HCT116 (cell line): ENCODE results near the gene TMEM132D. TPM values are rescaled to one million over a fixed set of nuclear protein-coding genes. Genes with fewer than 3 reads are reported as not detected.

Experiments
- ATAC-seq: fragments of 200-7000 bp; cut with Tn5 transposase; 2 replicates; pipeline ENCODE4 v1.9.1; 2020; ENCODE audit warnings: mild to moderate bottlenecking, moderate library complexity
- BruUV-seq: library from RNA; stranded (reverse); fragments of 400-500 nt; replicated peaks from 2 replicates; lab custom pipeline; 2021; lab: Mats Ljungman, UMichigan
- CTCF ChIA-PET: fragments of 300-600 bp; sonication (Branson Sonifier 250); formaldehyde crosslinking; loops from one replicate; lab custom pipeline; 2021; ENCODE audit warnings: antibody characterized with exemption; lab: Charles Lee
- POLR2A ChIA-PET: fragments of 300-600, 350-600 bp; sonication (Branson Sonifier 250); formaldehyde crosslinking; loops from one replicate; lab custom pipeline; 2021; ENCODE audit warnings: antibody characterized with exemption; lab: Charles Lee
- RAD21 ChIA-PET, 2 experiments: fragments of 300-600 bp; sonication (Branson Sonifier 250); formaldehyde crosslinking; loops; one replicate each; lab custom pipeline; 2023; ENCODE audit warnings: low total read pairs in 2 of 2; ENCODE audit not compliant: uncharacterized antibody in 2 of 2, unreplicated experiment in 2 of 2, low non-redundant PET in 1 of 2; lab: Charles Lee
- DNase-seq: peaks from one replicate; pipeline ENCODE4 v3.0.0-alpha.2; 2010; ENCODE audit warnings: low read depth, low spot score
- H2AFZ ChIP-seq: fragments of 200-600 bp; shearing (Covaris generic), sonication (generic); 2 replicates; pipeline ENCODE4 v1.6.1; 2017; ENCODE audit warnings: low read depth, mixed run types, mixed read lengths, antibody characterized with exemption, low read length; ENCODE audit not compliant: poor library complexity, severe bottlenecking
- H3K27ac ChIP-seq: 2 replicates; pipeline ENCODE4 v1.5.1; 2012; ENCODE audit warnings: low read depth, low read length
- H3K27me3 ChIP-seq: fragments of 200-600 bp; sonication (generic); 2 replicates; pipeline ENCODE4 v1.6.1; 2016; ENCODE audit warnings: mixed run types, low read length, mixed read lengths; ENCODE audit not compliant: insufficient read depth
- H3K36me3 ChIP-seq, 2 experiments: fragments of 200-500 bp in 1 of 2; fragments of 200-600 bp in 1 of 2; sonication (Bioruptor generic) in 1 of 2; sonication (generic) in 1 of 2; 2 replicates each; pipeline versions ENCODE4 v1.5.1 to v1.6.1; 2014 to 2016; ENCODE audit warnings: low read length in 2 of 2, inconsistent platforms in 1 of 2, mixed read lengths in 1 of 2, mixed run types in 1 of 2; ENCODE audit not compliant: insufficient read depth in 2 of 2, control insufficient read depth in 1 of 2
- H3K4me1 ChIP-seq, 2 experiments: fragments of 200-600 bp in 1 of 2; sonication (generic) in 1 of 2; 2 replicates each; pipeline versions ENCODE4 v1.5.1 to v1.6.1; 2012 to 2017; ENCODE audit warnings: low read length in 2 of 2, inconsistent platforms in 1 of 2, mild to moderate bottlenecking in 1 of 2, mixed read lengths in 1 of 2, mixed run types in 1 of 2, moderate library complexity in 1 of 2; ENCODE audit not compliant: insufficient read depth in 2 of 2, control insufficient read depth in 1 of 2
- H3K4me2 ChIP-seq: fragments of 200-600 bp; sonication (generic); 2 replicates; pipeline ENCODE4 v1.6.1; 2017; ENCODE audit warnings: mixed run types, low read length, mixed read lengths
- H3K4me3 ChIP-seq, 2 experiments: fragments of 200-600 bp in 1 of 2; sonication (generic) in 1 of 2; replicated peaks in 1 of 2; 2 replicates each; pipeline ENCODE4 v1.5.1; 2011 to 2016; ENCODE audit warnings: low read length in 2 of 2, control low read depth in 1 of 2, low read depth in 1 of 2, mild to moderate bottlenecking in 1 of 2, mixed read lengths in 1 of 2, mixed run types in 1 of 2
- H3K79me2 ChIP-seq: fragments of 200-600 bp; sonication (generic); 2 replicates; pipeline ENCODE4 v1.6.1; 2017; ENCODE audit warnings: mild to moderate bottlenecking, mixed run types, low read length, moderate library complexity, mixed read lengths; ENCODE audit not compliant: insufficient read depth
- H3K9ac ChIP-seq: fragments of 200-600 bp; sonication (generic); 2 replicates; pipeline ENCODE4 v1.6.1; 2016; ENCODE audit warnings: low read length, mixed read lengths
- H3K9me2 ChIP-seq: fragments of 200-600 bp; sonication (generic), shearing (Covaris generic); 2 replicates; pipeline ENCODE4 v1.6.1; 2017; ENCODE audit warnings: mixed run types, mild to moderate bottlenecking, moderate library complexity; ENCODE audit not compliant: insufficient read depth
- H3K9me3 ChIP-seq, 2 experiments: fragments of 200-500 bp in 1 of 2; fragments of 200-600 bp in 1 of 2; sonication (Bioruptor generic) in 1 of 2; sonication (generic) in 1 of 2; 2 replicates each; pipeline ENCODE4 v1.6.1; 2014 to 2017; ENCODE audit warnings: low read length in 2 of 2, mixed read lengths in 2 of 2, inconsistent platforms in 1 of 2, low read depth in 1 of 2, mild to moderate bottlenecking in 1 of 2, mixed run types in 1 of 2, moderate library complexity in 1 of 2; ENCODE audit not compliant: control insufficient read depth in 1 of 2, insufficient read depth in 1 of 2
- H4K20me1 ChIP-seq: fragments of 200-600 bp; sonication (generic), shearing (Covaris generic); 2 replicates; pipeline ENCODE4 v1.6.1; 2017; ENCODE audit warnings: mixed run types, mild to moderate bottlenecking, moderate library complexity; ENCODE audit not compliant: insufficient read depth
- CBX3 ChIP-seq: IDR thresholded peaks from 2 replicates; pipeline ENCODE4 v1.6.1; 2012; ENCODE audit warnings: low read depth
- EGR1 ChIP-seq: IDR thresholded peaks from 2 replicates; pipeline ENCODE4 v1.6.1; 2012; ENCODE audit warnings: low read depth
- EZH2 ChIP-seq: fragments of 200-600 bp; sonication (generic); IDR thresholded peaks from 2 replicates; pipeline ENCODE4 v1.6.1; 2017; ENCODE audit warnings: antibody characterized with exemption, mixed run types
- EZH2phosphoT487 ChIP-seq: fragments of 200-600 bp; IDR thresholded peaks from 2 replicates; pipeline ENCODE4 v1.6.1; 2018; ENCODE audit warnings: antibody characterized with exemption, borderline replicate concordance
- RAD21 ChIP-seq: IDR thresholded peaks from 2 replicates; pipeline ENCODE4 v1.6.1; 2012; ENCODE audit warnings: low read depth, mild to moderate bottlenecking
- SIN3A ChIP-seq: IDR thresholded peaks from 2 replicates; pipeline ENCODE4 v1.6.1; 2012; ENCODE audit warnings: low read depth
- TCF7L2 ChIP-seq: IDR thresholded peaks from 2 replicates; pipeline ENCODE4 v1.7.0; 2011; ENCODE audit warnings: borderline replicate concordance, inconsistent platforms; ENCODE audit not compliant: insufficient read depth, insufficient read length; ENCODE audit errors: extremely low read depth
- YY1 ChIP-seq: IDR thresholded peaks from 2 replicates; pipeline ENCODE4 v1.6.1; 2011; ENCODE audit warnings: low read length, low read depth, moderate library complexity, mild to moderate bottlenecking; ENCODE audit not compliant: insufficient replicate concordance; ENCODE audit errors: extremely low read depth
- intact Hi-C: fragments of 100-400 bp; cut with micrococcal nuclease; formaldehyde crosslinking; loops from 2 replicates; pipeline ENCODE4 v1.10.0; 2022
- total RNA-seq: library from RNA; stranded (reverse); gene quantifications from one replicate; pipeline ENCODE4 v1.2.1, GENCODE V29; 2021; ENCODE audit not compliant: unreplicated experiment
- TF ChIP-seq, protein P1 (sequence below): IDR thresholded peaks from 2 replicates; pipeline ENCODE4 v1.6.1; 2011; ENCODE audit warnings: mild to moderate bottlenecking, low read length, moderate library complexity; ENCODE audit not compliant: insufficient replicate concordance; ENCODE audit errors: extremely low read depth

Gene TMEM132D
- total RNA-seq, 1 experiment from 2014 or later, result not detected

DNA sequence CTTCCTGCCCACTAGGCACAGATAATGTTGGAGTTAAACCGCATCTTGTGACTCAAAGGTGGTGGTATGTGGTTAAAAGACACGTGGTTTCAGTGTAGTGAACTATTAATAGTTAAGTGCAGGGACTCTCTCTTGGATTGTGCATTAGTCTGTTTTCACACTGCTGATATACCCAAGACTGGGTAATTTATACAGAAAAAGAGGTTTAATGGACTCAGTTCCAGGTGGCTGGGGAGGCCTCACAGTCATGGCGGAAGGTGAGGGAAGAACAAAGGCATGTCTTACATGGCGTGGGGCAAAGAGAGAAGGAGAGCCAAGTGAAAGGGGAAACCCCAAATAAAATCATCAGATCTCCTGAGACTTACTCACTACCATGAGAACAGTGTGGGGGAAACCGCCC lies 688.3 kb downstream of the TMEM132D start:
- H3K4me3 ChIP-seq, result no peak overlapping the region
- BruUV-seq, result no TSS peak
- H3K4me1 ChIP-seq, result no peaks in the 10 kb centered on the region
- no peak overlapping the region for H3K9ac ChIP-seq
- intact Hi-C loops, result no loop called here
- no peak for TF ChIP-seq EZH2phosphoT487
- no peak for TF ChIP-seq RAD21
- TF ChIP-seq CBX3, result no peak
- no peak for TF ChIP-seq TCF7L2
- TF ChIP-seq YY1, result no peak
- no peak for TF ChIP-seq EZH2
- TF ChIP-seq SIN3A, result no peak
- TF ChIP-seq EGR1, result no peak
- TF ChIP-seq, protein P1, sequence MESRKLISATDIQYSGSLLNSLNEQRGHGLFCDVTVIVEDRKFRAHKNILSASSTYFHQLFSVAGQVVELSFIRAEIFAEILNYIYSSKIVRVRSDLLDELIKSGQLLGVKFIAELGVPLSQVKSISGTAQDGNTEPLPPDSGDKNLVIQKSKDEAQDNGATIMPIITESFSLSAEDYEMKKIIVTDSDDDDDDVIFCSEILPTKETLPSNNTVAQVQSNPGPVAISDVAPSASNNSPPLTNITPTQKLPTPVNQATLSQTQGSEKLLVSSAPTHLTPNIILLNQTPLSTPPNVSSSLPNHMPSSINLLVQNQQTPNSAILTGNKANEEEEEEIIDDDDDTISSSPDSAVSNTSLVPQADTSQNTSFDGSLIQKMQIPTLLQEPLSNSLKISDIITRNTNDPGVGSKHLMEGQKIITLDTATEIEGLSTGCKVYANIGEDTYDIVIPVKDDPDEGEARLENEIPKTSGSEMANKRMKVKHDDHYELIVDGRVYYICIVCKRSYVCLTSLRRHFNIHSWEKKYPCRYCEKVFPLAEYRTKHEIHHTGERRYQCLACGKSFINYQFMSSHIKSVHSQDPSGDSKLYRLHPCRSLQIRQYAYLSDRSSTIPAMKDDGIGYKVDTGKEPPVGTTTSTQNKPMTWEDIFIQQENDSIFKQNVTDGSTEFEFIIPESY, result no peak
- H3K27me3 ChIP-seq, result no peaks in the 10 kb centered on the region
- no peak overlapping the region for H3K27ac ChIP-seq
- no peak for DNase-seq
- peaks cover 9 to 25% of the 10 kb centered on the region in 2 experiments; a peak in 2 of 4 replicates for H3K9me3 ChIP-seq
- ChIA-PET POLR2A (no interaction called here), RAD21 (no interaction called here), CTCF (no interaction called here)
- ATAC-seq, result no peak
- H2AFZ ChIP-seq, result no peak overlapping the region
- no peaks in the 10 kb centered on the region for H3K79me2 ChIP-seq
- H3K36me3 ChIP-seq, result no peaks in the 10 kb centered on the region
- H3K9me2 ChIP-seq, result no peaks in the 10 kb centered on the region
- no peaks in the 10 kb centered on the region for H4K20me1 ChIP-seq
- no peak overlapping the region for H3K4me2 ChIP-seq
